ENCODE data around the gene TBX4.

TBX4 gene

GRCh38 chr17:61498042-61498994 is 46.1 kb downstream of the TBX4 start:
- no peak overlapping the region for H3K4me3 ChIP-seq (replicated peaks; ENCODE audit: low read depth, low read length)
- TF ChIP-seq CTCF (IDR thresholded peaks at IDR 0.05; ENCODE audit: low read length, missing control alignments), result no peak
- no peak for DNase-seq (ENCODE audit: low read depth)

- no peak for TF ChIP-seq CTCF (IDR thresholded peaks at IDR 0.05; ENCODE audit: low read length, missing control alignments)
- no peak for DNase-seq (ENCODE audit: low read depth)
- no peak overlapping the region for H3K4me3 ChIP-seq (replicated peaks; ENCODE audit: low read depth, low read length)
Measured at GRCh38 chr17:61499632-61500031, 47.4 kb downstream of the TBX4 start.

- no peak for DNase-seq (ENCODE audit: low read depth)
- no peak for TF ChIP-seq CTCF (IDR thresholded peaks at IDR 0.05; ENCODE audit: low read length, missing control alignments)
- no peak overlapping the region for H3K4me3 ChIP-seq (replicated peaks; ENCODE audit: low read depth, low read length)
Measured at GRCh38 chr17:61500287-61500686, 48.1 kb downstream of the TBX4 start.

- H3K4me3 ChIP-seq (replicated peaks; ENCODE audit: low read depth, low read length), result no peak overlapping the region
- no peak for TF ChIP-seq CTCF (IDR thresholded peaks at IDR 0.05; ENCODE audit: low read length, missing control alignments)
- DNase-seq (ENCODE audit: low read depth), result no peak
Measured at GRCh38 chr17:61502292-61502691, 50.1 kb downstream of the TBX4 start.

- no peak for DNase-seq (ENCODE audit: low read depth)
- H3K4me3 ChIP-seq (replicated peaks; ENCODE audit: low read depth, low read length), result no peak overlapping the region
- no peak for TF ChIP-seq CTCF (IDR thresholded peaks at IDR 0.05; ENCODE audit: low read length, missing control alignments)
Measured at GRCh38 chr17:61503961-61504360, 51.7 kb downstream of the TBX4 start.

- TF ChIP-seq CTCF (IDR thresholded peaks at IDR 0.05; ENCODE audit: low read length, missing control alignments), result no peak
- H3K4me3 ChIP-seq (replicated peaks; ENCODE audit: low read depth, low read length), result no peak overlapping the region
- peak; percentile 72 for DNase-seq (ENCODE audit: low read depth)
Measured at GRCh38 chr17:61504697-61505096, 52.5 kb downstream of the TBX4 start.

Measured in fibroblast of pulmonary artery (primary cell).